Activated CD4-positive, alpha-beta T cell treated with anti-CD3 and anti-CD28 coated beads, Interleukin-2, amount 10 ng/mL, durations not matched to agents 7 days and 5 days (primary cell): ENCODE measurements around the gene PET100. TPM values are rescaled to one million over a fixed set of nuclear protein-coding genes. Genes with fewer than 3 reads are reported as not detected.

Source experiments
- CTCF ChIA-PET: fragments of 350-600 bp; sonication (Branson Sonifier 250); formaldehyde crosslinking; loops from one replicate; lab custom pipeline; 2021; ENCODE audit warnings: antibody characterized with exemption; lab: Charles Lee
- POLR2A ChIA-PET: fragments of 350-600 bp; sonication (Branson Sonifier 250); formaldehyde crosslinking; loops from one replicate; lab custom pipeline; 2021; ENCODE audit warnings: antibody characterized with exemption; lab: Charles Lee
- DNase-seq: peaks from one replicate; pipeline ENCODE4 v3.0.0-alpha.2; 2020
- H3K27ac Mint-ChIP-seq: one replicate; pipeline ENCODE4 v1.8.0; 2021; ENCODE audit warnings: mild to moderate bottlenecking, moderate library complexity, mixed read lengths
- H3K27me3 Mint-ChIP-seq: one replicate; pipeline ENCODE4 v1.8.0; 2021; ENCODE audit warnings: mixed read lengths
- H3K36me3 Mint-ChIP-seq: one replicate; pipeline ENCODE4 v1.8.0; 2021; ENCODE audit warnings: low read depth, mixed read lengths
- H3K4me1 Mint-ChIP-seq: one replicate; pipeline ENCODE4 v1.8.0; 2021; ENCODE audit warnings: mixed read lengths
- H3K4me3 Mint-ChIP-seq: one replicate; pipeline ENCODE4 v1.8.0; 2021; ENCODE audit warnings: mild to moderate bottlenecking, moderate library complexity, mixed read lengths
- H3K9me3 Mint-ChIP-seq: one replicate; pipeline ENCODE4 v1.8.0; 2021; ENCODE audit warnings: mixed read lengths
- total RNA-seq, 2 experiments: library from RNA; stranded (reverse); gene quantifications; one replicate each; pipeline ENCODE4 v1.2.3, GENCODE V29; 2021

PET100 gene
- total RNA-seq, 2 experiments from 2014 or later, result 108 to 169 TPM

DNA sequence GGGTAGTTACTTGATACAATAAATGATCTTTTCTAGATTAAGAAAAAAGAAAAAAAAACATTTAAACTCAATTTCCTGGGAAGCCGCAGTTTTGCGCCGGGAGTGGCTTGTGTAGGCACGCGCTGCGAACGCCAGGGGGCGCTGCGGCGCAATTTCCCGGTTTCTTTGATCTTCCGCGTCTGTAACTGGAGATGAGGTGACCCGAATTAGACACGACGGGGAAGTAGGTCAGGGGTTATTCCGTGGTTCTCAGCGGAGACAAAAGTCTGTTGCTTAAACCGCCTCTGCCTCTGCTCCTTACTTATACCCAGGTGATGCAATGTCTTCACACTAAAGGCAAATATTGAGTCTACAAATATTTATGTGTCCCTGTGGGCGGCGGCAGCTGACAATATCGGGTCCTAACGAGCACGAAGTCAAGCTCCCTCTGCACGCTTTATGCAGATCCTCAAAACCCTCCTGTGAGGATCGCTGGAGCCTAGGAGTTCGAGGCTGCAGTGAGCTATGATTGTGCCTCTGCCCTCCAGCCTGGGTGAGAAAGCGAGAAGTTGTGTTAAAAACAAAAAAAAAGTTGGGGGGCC is 22.6 kb downstream of the PET100 start:
- Mint-ChIP-seq H3K36me3 (no peaks in the 10 kb centered on the region), H3K4me3 (peak overlapping the region; percentile 47), H3K4me1 (peaks cover 16% of the 10 kb centered on the region), H3K27me3 (peaks cover 2% of the 10 kb centered on the region), H3K9me3 (no peaks in the 10 kb centered on the region), H3K27ac (peak overlapping the region; percentile 76)
- POLR2A ChIA-PET, result interaction anchor here (0.6 kb wide), 1 partner anchor 288 kb away, joined by 3 read pairs; no protein-coding TSS in a partner anchor
- CTCF ChIA-PET, result interaction anchor here (0.6 to 5.5 kb wide), 8 partner anchors 10 to 161 kb away, joined by 3 to 20 read pairs (median 4); partner anchors contain the start of gene TRAPPC5
- peak; percentile 86 for DNase-seq

DNA sequence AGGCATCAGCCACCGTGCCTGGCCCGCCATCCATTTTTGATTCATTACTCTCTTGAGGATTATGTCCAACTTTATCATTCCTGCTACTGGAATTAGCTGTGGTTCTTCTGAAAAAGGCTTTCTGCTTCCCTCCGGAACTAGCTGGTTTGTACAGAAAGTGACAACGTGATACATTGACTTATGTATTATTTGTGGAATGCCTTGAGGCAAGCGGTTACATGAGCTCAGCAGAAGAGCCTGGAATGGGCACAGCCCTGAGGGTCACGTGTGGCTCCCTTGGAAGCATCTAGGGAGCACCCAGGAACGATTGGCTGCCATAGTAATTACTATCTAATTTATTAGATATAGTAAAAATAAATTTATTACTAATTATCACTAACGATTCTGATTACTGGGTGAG is 24.8 kb downstream of the PET100 start:
- Mint-ChIP-seq H3K4me1 (peaks cover 35% of the 10 kb centered on the region), H3K9me3 (no peaks in the 10 kb centered on the region), H3K27ac (no peak overlapping the region), H3K27me3 (peaks cover 2% of the 10 kb centered on the region), H3K4me3 (no peak overlapping the region), H3K36me3 (no peaks in the 10 kb centered on the region)
- DNase-seq, result no peak
- CTCF ChIA-PET, result interaction anchor here (0.9 to 2.8 kb wide), 3 partner anchors 10 to 26 kb away, joined by 3 to 12 read pairs (median 6); partner anchors contain the start of gene TRAPPC5
- POLR2A ChIA-PET, result no interaction called here

DNA sequence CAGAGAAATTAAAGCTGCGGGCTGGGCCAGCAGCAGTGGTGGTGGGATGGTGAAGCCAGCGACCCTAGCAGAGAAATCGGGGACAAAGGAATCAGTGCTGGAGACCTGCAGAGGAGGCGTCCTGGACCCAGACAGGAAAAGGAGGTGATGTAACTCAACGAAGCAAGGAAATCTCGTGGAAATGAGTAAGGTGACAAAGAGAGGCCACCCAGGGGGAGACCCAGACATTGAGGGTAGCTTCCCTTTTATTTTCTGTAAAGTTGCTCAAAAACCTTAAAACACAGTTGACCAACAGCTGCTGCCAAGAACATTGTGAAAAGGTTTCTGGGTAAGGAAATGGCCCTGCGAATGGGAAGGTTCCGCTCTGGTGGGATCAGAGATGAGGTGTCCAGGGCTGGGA is 26.0 kb downstream of the PET100 start:
- Mint-ChIP-seq H3K27me3 (peaks cover 2% of the 10 kb centered on the region), H3K4me3 (no peak overlapping the region), H3K4me1 (peaks cover 35% of the 10 kb centered on the region), H3K9me3 (no peaks in the 10 kb centered on the region), H3K27ac (no peak overlapping the region), H3K36me3 (no peaks in the 10 kb centered on the region)
- ChIA-PET CTCF (interaction anchor here (0.9 to 2.8 kb wide), 2 partner anchors 17 to 25 kb away, joined by 3 to 12 read pairs; partner anchors contain the start of gene TRAPPC5), POLR2A (no interaction called here)
- no peak for DNase-seq

DNA sequence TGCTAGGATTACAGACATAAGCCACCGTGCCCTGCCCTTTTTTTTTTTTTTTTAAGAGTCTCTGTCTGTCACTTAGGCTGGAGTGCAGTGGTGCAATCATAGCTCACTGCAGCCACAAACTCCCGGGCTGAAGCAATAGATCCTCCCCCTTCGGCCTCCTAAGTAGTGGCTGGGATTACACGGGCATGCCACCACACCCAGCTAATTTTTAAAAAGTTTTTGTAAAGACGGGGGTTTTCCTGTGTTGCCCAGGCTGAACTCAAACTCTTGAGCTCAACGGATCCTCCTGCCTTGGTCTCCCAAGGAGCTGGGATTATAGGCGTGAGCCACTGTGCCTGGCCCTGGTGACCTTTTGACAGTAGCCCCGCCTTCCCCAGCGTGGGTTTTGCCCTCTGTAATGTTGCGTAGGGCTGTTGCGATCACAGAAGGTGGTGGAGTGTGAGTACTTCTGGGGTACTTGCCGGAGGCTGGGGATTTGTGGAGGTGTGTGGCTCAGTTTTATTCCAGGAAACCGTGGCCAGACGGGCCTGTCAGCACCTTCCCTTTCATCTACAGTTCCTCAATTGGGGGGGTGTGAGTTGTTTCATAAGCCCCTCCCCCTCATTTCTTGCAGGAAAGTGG is 27.6 kb downstream of the PET100 start:
- DNase-seq, result no peak
- no peak overlapping the region for H3K4me3 Mint-ChIP-seq
- peaks cover 31% of the 10 kb centered on the region for H3K4me1 Mint-ChIP-seq
- POLR2A ChIA-PET, result no interaction called here
- no peaks in the 10 kb centered on the region for H3K27me3 Mint-ChIP-seq
- H3K27ac Mint-ChIP-seq, result peak overlapping the region; percentile 9
- H3K9me3 Mint-ChIP-seq, result no peaks in the 10 kb centered on the region
- no peaks in the 10 kb centered on the region for H3K36me3 Mint-ChIP-seq
- CTCF ChIA-PET, result interaction anchor here (0.6 to 1.7 kb wide), 5 partner anchors 15 to 536 kb away, joined by 3 to 5 read pairs (median 3); partner anchors contain the start of genes PCP2 and TRAPPC5

DNA sequence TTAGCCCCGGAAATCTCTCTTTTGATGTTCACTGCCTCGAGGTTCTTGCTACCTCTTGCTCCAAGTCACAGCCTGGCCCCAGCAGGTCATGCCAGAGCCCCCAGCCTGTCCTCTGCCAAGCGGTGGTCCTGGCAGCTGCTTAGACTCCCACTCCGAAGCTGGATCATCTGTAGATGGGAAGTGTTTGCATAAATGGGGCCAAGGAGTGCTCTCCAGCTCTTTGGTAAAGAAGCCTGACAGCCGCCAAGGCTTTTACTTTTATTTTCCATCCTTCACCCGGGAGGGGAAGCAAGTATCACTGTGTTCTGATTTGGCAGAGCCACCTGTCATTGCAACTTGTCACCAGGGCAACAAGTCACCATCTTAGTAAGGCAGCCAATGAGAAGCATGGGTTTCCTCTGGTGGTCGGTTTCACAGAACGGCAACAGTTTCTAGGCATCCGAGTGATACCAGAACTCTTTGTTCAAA is 28.7 kb downstream of the PET100 start:
- H3K27ac Mint-ChIP-seq, result peak overlapping the region; percentile 87
- peak; percentile 74 for DNase-seq
- H3K36me3 Mint-ChIP-seq, result no peaks in the 10 kb centered on the region
- CTCF ChIA-PET, result interaction anchor here (1.6 to 1.7 kb wide), 2 partner anchors 22 to 90 kb away, joined by 3 to 5 read pairs; partner anchors contain the start of gene TRAPPC5
- peak overlapping the region; percentile 71 for H3K4me3 Mint-ChIP-seq
- POLR2A ChIA-PET, result no interaction called here
- no peaks in the 10 kb centered on the region for H3K27me3 Mint-ChIP-seq
- no peaks in the 10 kb centered on the region for H3K9me3 Mint-ChIP-seq
- peaks cover 23% of the 10 kb centered on the region for H3K4me1 Mint-ChIP-seq

DNA sequence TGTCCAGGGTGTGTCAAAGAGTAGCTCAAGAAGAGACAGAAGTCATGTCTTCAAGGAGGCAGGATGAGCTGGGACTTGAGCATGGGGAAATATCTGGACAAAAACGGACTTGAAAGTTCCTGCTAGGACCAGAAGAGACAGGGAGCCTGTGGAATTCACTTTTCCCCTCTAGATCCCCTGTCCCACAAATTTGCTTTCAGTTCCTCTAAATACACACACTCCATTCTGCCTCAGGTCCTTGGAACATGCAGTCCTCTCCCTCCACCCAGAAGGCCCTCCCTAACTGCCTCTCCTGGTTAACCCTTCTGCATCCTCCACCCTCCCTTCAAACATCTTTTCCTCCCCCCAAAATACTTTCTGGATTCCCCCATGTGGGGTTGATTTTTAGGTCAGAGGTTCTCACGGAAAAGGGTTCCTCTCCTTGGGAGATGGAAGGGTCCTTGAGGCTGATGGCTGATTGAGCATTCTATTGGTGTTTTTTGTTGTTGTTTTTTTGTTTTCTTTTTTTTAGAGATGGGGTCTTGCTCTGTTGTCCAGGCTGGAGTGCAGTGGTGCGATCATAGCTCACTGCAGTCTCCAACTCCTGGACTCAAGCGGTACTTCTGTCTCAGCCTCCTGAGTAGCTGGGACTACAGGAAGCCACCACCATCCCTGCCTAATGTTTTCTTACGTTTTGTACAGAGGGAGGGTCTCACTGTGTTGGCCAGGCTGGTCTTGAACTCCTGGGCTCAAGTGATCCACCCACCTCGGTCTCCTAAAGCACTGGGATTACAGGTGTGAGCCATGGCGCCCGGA is 32.3 kb downstream of the PET100 start:
- Mint-ChIP-seq H3K4me3 (no peak overlapping the region), H3K4me1 (peaks cover 21% of the 10 kb centered on the region), H3K27me3 (peaks cover 3% of the 10 kb centered on the region), H3K9me3 (no peaks in the 10 kb centered on the region), H3K27ac (no peak overlapping the region), H3K36me3 (no peaks in the 10 kb centered on the region)
- DNase-seq, result no peak
- CTCF ChIA-PET, result interaction anchor here (0.5 to 2.9 kb wide), 3 partner anchors 19 to 167 kb away, joined by 3 to 13 read pairs (median 3); partner anchors contain the start of genes STXBP2 and TRAPPC5
- POLR2A ChIA-PET, result no interaction called here

DNA sequence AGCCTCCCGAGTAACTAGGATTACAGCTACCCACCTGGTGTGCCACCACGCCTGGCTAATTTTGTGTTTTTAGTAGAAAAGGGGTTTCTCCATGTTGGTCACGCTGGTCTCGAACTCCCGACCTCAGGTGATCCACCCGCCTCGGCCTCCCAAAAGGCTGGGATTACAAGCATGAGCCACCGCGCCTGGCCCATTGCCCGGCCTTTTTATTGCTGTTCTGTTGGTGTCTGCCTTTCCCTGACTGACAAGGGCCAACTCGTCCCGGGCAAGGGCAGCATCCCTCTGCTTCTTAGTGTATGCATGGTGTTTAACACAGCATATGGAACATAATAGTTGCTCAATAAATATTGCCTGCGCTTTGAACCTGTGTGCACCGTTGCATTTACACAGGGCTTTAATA is 33.1 kb downstream of the PET100 start:
- H3K9me3 Mint-ChIP-seq, result no peaks in the 10 kb centered on the region
- no peak overlapping the region for H3K27ac Mint-ChIP-seq
- no peaks in the 10 kb centered on the region for H3K36me3 Mint-ChIP-seq
- H3K4me1 Mint-ChIP-seq, result peaks cover 14% of the 10 kb centered on the region
- POLR2A ChIA-PET, result no interaction called here
- peaks cover 4% of the 10 kb centered on the region for H3K27me3 Mint-ChIP-seq
- DNase-seq, result no peak
- CTCF ChIA-PET, result interaction anchor here (0.6 to 2.9 kb wide), 2 partner anchors 18 kb away, joined by 3 to 13 read pairs; partner anchors contain the start of gene TRAPPC5
- H3K4me3 Mint-ChIP-seq, result no peak overlapping the region

DNA sequence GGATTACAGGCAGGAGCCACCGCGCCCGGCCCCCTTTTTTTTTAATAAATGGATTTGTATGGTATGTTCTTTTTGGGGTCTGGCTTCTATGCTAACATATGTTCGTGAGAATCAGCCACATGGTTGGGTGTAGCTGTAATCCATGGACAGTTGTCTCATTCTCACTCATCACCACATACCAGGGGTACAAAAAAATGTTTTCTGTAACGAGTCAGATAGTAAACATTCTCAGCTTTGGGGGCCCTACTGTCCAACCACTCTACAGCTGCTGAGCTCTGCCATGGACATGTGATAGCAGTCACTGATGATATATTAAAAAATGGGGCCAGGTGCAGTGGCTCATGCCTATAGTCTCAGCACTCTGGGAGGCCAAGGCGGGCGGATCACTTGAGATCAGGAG is 34.1 kb downstream of the PET100 start:
- H3K27me3 Mint-ChIP-seq, result peaks cover 7% of the 10 kb centered on the region
- peaks cover 4% of the 10 kb centered on the region for H3K4me1 Mint-ChIP-seq
- H3K9me3 Mint-ChIP-seq, result no peaks in the 10 kb centered on the region
- CTCF ChIA-PET, result interaction anchor here (0.8 to 2.0 kb wide), 3 partner anchors 11 to 26 kb away, joined by 3 to 6 read pairs (median 4); partner anchors contain the start of gene TRAPPC5
- H3K4me3 Mint-ChIP-seq, result no peak overlapping the region
- H3K27ac Mint-ChIP-seq, result no peak overlapping the region
- DNase-seq, result no peak
- H3K36me3 Mint-ChIP-seq, result no peaks in the 10 kb centered on the region
- POLR2A ChIA-PET, result no interaction called here

DNA sequence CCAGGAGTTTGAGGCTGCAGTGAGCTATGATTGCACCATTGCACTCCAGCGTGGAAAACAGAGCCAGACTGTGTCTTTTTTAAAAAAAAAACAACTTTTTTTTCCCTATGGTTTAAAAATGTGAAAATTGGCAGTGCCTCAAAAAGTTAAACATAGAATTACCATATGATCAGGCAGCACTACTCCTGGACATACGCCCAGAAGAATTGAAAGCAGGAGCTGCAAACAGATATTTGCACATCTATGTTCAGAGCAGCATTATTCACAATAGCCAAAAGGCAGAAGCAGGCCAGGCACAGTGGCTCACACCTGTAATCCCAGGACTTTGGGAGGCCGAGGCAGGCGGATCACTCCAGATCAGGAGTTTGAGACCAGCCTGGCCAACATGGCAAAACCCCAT is 35.5 kb downstream of the PET100 start:
- Mint-ChIP-seq H3K27ac (no peak overlapping the region), H3K9me3 (no peaks in the 10 kb centered on the region), H3K4me3 (no peak overlapping the region), H3K27me3 (peaks cover 13% of the 10 kb centered on the region), H3K36me3 (no peaks in the 10 kb centered on the region), H3K4me1 (peaks cover 6% of the 10 kb centered on the region)
- CTCF ChIA-PET, result interaction anchor here (2.0 kb wide), 1 partner anchor 16 kb away, joined by 6 read pairs; the partner anchor contains the start of gene TRAPPC5
- no peak for DNase-seq
- POLR2A ChIA-PET, result no interaction called here

DNA sequence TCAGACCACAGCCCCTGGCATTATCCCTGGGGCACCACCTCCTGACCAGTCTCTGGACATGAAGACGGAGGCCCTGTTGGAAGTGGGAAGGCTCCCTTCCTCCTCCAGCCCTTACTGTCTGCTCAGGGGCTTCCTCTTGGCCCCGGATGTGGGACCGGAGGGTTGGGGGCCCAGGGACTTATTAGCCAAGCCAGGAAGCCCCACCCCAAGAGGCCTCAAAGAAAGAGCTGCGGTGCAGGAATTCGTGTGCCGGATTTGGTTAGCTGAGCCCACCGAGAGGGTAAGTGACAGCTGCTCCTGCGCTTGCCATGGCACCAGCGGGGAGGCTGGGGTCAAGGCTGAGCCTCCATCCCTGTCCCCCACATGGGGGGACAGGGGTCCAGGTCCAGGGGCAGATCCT is 39.2 kb downstream of the PET100 start, which contains the start of gene RETN:
TSS of gene RETN (plus strand) at position 208 of the 400 bp plus-strand sequence. CDS start 278 bp downstream, outside the sequence.
- Mint-ChIP-seq H3K27me3 (peaks cover 26% of the 10 kb centered on the region), H3K4me1 (peaks cover 16% of the 10 kb centered on the region), H3K4me3 (no peak within 1 kb of the TSS), H3K27ac (no peak within 1 kb of the TSS), H3K36me3 (no peaks in the 10 kb centered on the region), H3K9me3 (no peaks in the 10 kb centered on the region)
- POLR2A ChIA-PET, result interaction anchor here (0.7 kb wide), 1 partner anchor 180 kb away, joined by 3 read pairs; no protein-coding TSS in a partner anchor
- no peak for DNase-seq
- CTCF ChIA-PET, result interaction anchor here (1.9 to 3.2 kb wide), 2 partner anchors 12 to 314 kb away, joined by 4 to 20 read pairs; partner anchors contain the start of gene TRAPPC5

DNA sequence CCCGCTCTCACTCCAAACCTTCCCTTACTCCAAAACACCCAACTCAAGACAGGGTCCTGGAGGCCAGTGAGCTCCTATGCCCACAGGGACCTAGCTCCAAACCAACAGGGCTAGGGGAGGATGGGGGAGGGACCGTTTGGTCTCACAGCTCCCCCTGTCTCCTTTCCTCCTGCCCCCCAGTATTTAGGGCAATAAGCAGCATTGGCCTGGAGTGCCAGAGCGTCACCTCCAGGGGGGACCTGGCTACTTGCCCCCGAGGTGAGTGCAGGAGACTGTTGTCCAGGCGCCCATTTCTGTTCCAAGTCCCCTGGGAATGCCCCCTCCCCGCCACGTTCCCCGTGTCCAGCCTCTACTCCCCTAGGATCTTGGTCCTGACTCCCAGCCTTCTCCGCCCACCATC is 40.0 kb downstream of the PET100 start:
- ChIA-PET CTCF (interaction anchor here (1.9 to 3.2 kb wide), 2 partner anchors 11 to 315 kb away, joined by 4 to 20 read pairs; partner anchors contain the start of gene TRAPPC5), POLR2A (no interaction called here)
- no peaks in the 10 kb centered on the region for H3K9me3 Mint-ChIP-seq
- H3K27me3 Mint-ChIP-seq, result peaks cover 26% of the 10 kb centered on the region
- H3K27ac Mint-ChIP-seq, result no peak overlapping the region
- no peak for DNase-seq
- no peak overlapping the region for H3K4me3 Mint-ChIP-seq
- no peaks in the 10 kb centered on the region for H3K36me3 Mint-ChIP-seq
- H3K4me1 Mint-ChIP-seq, result peaks cover 22% of the 10 kb centered on the region
